ENCODE measurements around the gene EHD4.

EHD4 gene

GRCh38 chr15:41849861-41850260 is 122.5 kb downstream of the EHD4 start:
- Histone ChIP-seq H3K27me3 (ENCODE audit: control insufficient read depth in 3 of 3, insufficient read depth in 3 of 3, low read depth in 1 of 3, low read length in 3 of 3) (no peaks in the 10 kb centered on the region), H2BK120ac (ENCODE audit: low read depth, low read length) (no peak overlapping the region), H4K91ac (ENCODE audit: low read depth, low read length, poor library complexity) (no peak overlapping the region), H4K8ac (ENCODE audit: low read depth, low read length) (no peak overlapping the region), H3K14ac (ENCODE audit: low read length) (no peak overlapping the region), H3K79me1 (ENCODE audit: low read depth, low read length) (no peaks in the 10 kb centered on the region), H3K4me1 (ENCODE audit: control insufficient read depth in 2 of 2, insufficient read depth in 1 of 2, low read depth in 1 of 2, low read length in 2 of 2) (peaks cover under 1 to 3% of the 10 kb centered on the region in 2 donors), H2AK5ac (ENCODE audit: low read depth, low read length) (peak overlapping the region; percentile 13), H3K18ac (ENCODE audit: low read length) (no peak overlapping the region), H3K9ac (ENCODE audit: low read depth, low read length, poor library complexity) (no peak overlapping the region), H2AFZ (ENCODE audit: low read length) (no peak overlapping the region), H3K9me3 (replicated peaks in 1 of 2; ENCODE audit: control insufficient read depth in 2 of 2, insufficient read depth in 1 of 2, low read depth in 1 of 2, low read length in 2 of 2) (no peaks in the 10 kb centered on the region), H3K4me2 (ENCODE audit: insufficient read depth, low read length, poor library complexity, severe bottlenecking) (no peak overlapping the region), H2BK5ac (ENCODE audit: low read length) (no peak overlapping the region), H3K4me3 (ENCODE audit: low read length in 2 of 2) (no peak overlapping the region), H3K27ac (replicated peaks; ENCODE audit: low read length) (no peak overlapping the region), H3K4ac (ENCODE audit: low read length) (no peak overlapping the region), H2BK12ac (ENCODE audit: low read length) (no peak overlapping the region), H3K23ac (ENCODE audit: low read depth, low read length, poor library complexity) (no peak overlapping the region), H3K36me3 (replicated peaks in 1 of 2; ENCODE audit: control insufficient read depth in 2 of 2, insufficient read depth in 2 of 2, low read length in 2 of 2) (peaks cover 21 to 39% of the 10 kb centered on the region in 2 donors), H2BK15ac (ENCODE audit: low read length) (no peak overlapping the region)
- no peak for DNase-seq (ENCODE audit: low spot score)
- WGBS, 2 donors (ENCODE audit: extremely low coverage in 2 of 2, insufficient read length in 2 of 2, insufficient replicate concordance in 1 of 2), result no CpG with 5 or more reads among the region's 8 CpGs

GRCh38 chr15:41849204-41849603 is 123.2 kb downstream of the EHD4 start:
- peak overlapping the region; percentile 39 for H2BK15ac ChIP-seq (ENCODE audit: low read length)
- H3K9me3 ChIP-seq (replicated peaks in 1 of 2; ENCODE audit: control insufficient read depth in 2 of 2, insufficient read depth in 1 of 2, low read depth in 1 of 2, low read length in 2 of 2), result no peaks in the 10 kb centered on the region
- peaks cover 23 to 46% of the 10 kb centered on the region in 2 donors for H3K36me3 ChIP-seq (replicated peaks in 1 of 2; ENCODE audit: control insufficient read depth in 2 of 2, insufficient read depth in 2 of 2, low read length in 2 of 2)
- H4K8ac ChIP-seq (ENCODE audit: low read depth, low read length), result no peak overlapping the region
- no peak overlapping the region for H3K4me3 ChIP-seq (ENCODE audit: low read length in 2 of 2)
- no peak overlapping the region for H3K4me2 ChIP-seq (ENCODE audit: insufficient read depth, low read length, poor library complexity, severe bottlenecking)
- H3K27me3 ChIP-seq (ENCODE audit: control insufficient read depth in 3 of 3, insufficient read depth in 3 of 3, low read depth in 1 of 3, low read length in 3 of 3), result no peaks in the 10 kb centered on the region
- no peak overlapping the region for H3K9ac ChIP-seq (ENCODE audit: low read depth, low read length, poor library complexity)
- no peak overlapping the region for H3K14ac ChIP-seq (ENCODE audit: low read length)
- peak overlapping the region; percentile 2 for H3K23ac ChIP-seq (ENCODE audit: low read depth, low read length, poor library complexity)
- no peak overlapping the region for H3K4ac ChIP-seq (ENCODE audit: low read length)
- no peak overlapping the region for H4K91ac ChIP-seq (ENCODE audit: low read depth, low read length, poor library complexity)
- H3K18ac ChIP-seq (ENCODE audit: low read length), result no peak overlapping the region
- no peak overlapping the region for H3K27ac ChIP-seq (replicated peaks; ENCODE audit: low read length)
- WGBS, 2 donors (ENCODE audit: extremely low coverage in 2 of 2, insufficient read length in 2 of 2, insufficient replicate concordance in 1 of 2), result no CpG with 5 or more reads among the region's 6 CpGs
- H3K4me1 ChIP-seq (ENCODE audit: control insufficient read depth in 2 of 2, insufficient read depth in 1 of 2, low read depth in 1 of 2, low read length in 2 of 2), result peaks cover 0 to 3% of the 10 kb centered on the region in 2 donors
- no peak overlapping the region for H2BK5ac ChIP-seq (ENCODE audit: low read length)
- no peak overlapping the region for H2BK120ac ChIP-seq (ENCODE audit: low read depth, low read length)
- peak overlapping the region; percentile 13 for H2AK5ac ChIP-seq (ENCODE audit: low read depth, low read length)
- no peaks in the 10 kb centered on the region for H3K79me1 ChIP-seq (ENCODE audit: low read depth, low read length)
- no peak for DNase-seq (ENCODE audit: low spot score)
- no peak overlapping the region for H2BK12ac ChIP-seq (ENCODE audit: low read length)
- no peak overlapping the region for H2AFZ ChIP-seq (ENCODE audit: low read length)

- no peak overlapping the region for H3K4me3 ChIP-seq (ENCODE audit: low read length in 2 of 2)
- WGBS, 2 donors (ENCODE audit: extremely low coverage in 2 of 2, insufficient read length in 2 of 2, insufficient replicate concordance in 1 of 2), result no CpG with 5 or more reads among the region's 10 CpGs
- H3K14ac ChIP-seq (ENCODE audit: low read length), result no peak overlapping the region
Observed at GRCh38 chr15:41848631-41849030, 123.7 kb downstream of the EHD4 start.

GRCh38 chr15:41847981-41848380 is 124.4 kb downstream of the EHD4 start:
- Histone ChIP-seq H3K23ac (ENCODE audit: low read depth, low read length, poor library complexity) (peak overlapping the region; percentile 27), H3K27me3 (ENCODE audit: control insufficient read depth in 3 of 3, insufficient read depth in 3 of 3, low read depth in 1 of 3, low read length in 3 of 3) (no peaks in the 10 kb centered on the region), H3K9me3 (replicated peaks in 1 of 2; ENCODE audit: control insufficient read depth in 2 of 2, insufficient read depth in 1 of 2, low read depth in 1 of 2, low read length in 2 of 2) (no peaks in the 10 kb centered on the region), H3K18ac (ENCODE audit: low read length) (no peak overlapping the region), H2AFZ (ENCODE audit: low read length) (no peak overlapping the region), H3K14ac (ENCODE audit: low read length) (no peak overlapping the region), H2BK120ac (ENCODE audit: low read depth, low read length) (no peak overlapping the region), H4K91ac (ENCODE audit: low read depth, low read length, poor library complexity) (no peak overlapping the region), H3K4me3 (ENCODE audit: low read length in 2 of 2) (no peak overlapping the region), H3K27ac (replicated peaks; ENCODE audit: low read length) (no peak overlapping the region), H3K9ac (ENCODE audit: low read depth, low read length, poor library complexity) (peak overlapping the region; percentile 12), H2AK5ac (ENCODE audit: low read depth, low read length) (no peak overlapping the region), H3K79me1 (ENCODE audit: low read depth, low read length) (no peaks in the 10 kb centered on the region), H3K4me2 (ENCODE audit: insufficient read depth, low read length, poor library complexity, severe bottlenecking) (no peak overlapping the region), H2BK5ac (ENCODE audit: low read length) (no peak overlapping the region), H3K4me1 (ENCODE audit: control insufficient read depth in 2 of 2, insufficient read depth in 1 of 2, low read depth in 1 of 2, low read length in 2 of 2) (peaks cover 0 to 3% of the 10 kb centered on the region in 2 donors), H2BK15ac (ENCODE audit: low read length) (no peak overlapping the region), H3K4ac (ENCODE audit: low read length) (no peak overlapping the region), H4K8ac (ENCODE audit: low read depth, low read length) (no peak overlapping the region), H3K36me3 (replicated peaks in 1 of 2; ENCODE audit: control insufficient read depth in 2 of 2, insufficient read depth in 2 of 2, low read length in 2 of 2) (peaks cover 23 to 48% of the 10 kb centered on the region in 2 donors), H2BK12ac (ENCODE audit: low read length) (no peak overlapping the region)
- DNase-seq (ENCODE audit: low spot score), result no peak
- WGBS, 2 donors (ENCODE audit: extremely low coverage in 2 of 2, insufficient read length in 2 of 2, insufficient replicate concordance in 1 of 2), result no CpG with 5 or more reads among the region's 9 CpGs

More at GRCh38 chr15:41848631-41849030, 123.7 kb downstream of the EHD4 start:
- Histone ChIP-seq H2BK12ac (ENCODE audit: low read length) (no peak overlapping the region), H3K4me1 (ENCODE audit: control insufficient read depth in 2 of 2, insufficient read depth in 1 of 2, low read depth in 1 of 2, low read length in 2 of 2) (peaks cover 0 to 3% of the 10 kb centered on the region in 2 donors), H3K79me1 (ENCODE audit: low read depth, low read length) (no peaks in the 10 kb centered on the region), H3K4me2 (ENCODE audit: insufficient read depth, low read length, poor library complexity, severe bottlenecking) (no peak overlapping the region), H3K18ac (ENCODE audit: low read length) (no peak overlapping the region), H3K27me3 (ENCODE audit: control insufficient read depth in 3 of 3, insufficient read depth in 3 of 3, low read depth in 1 of 3, low read length in 3 of 3) (no peaks in the 10 kb centered on the region), H4K91ac (ENCODE audit: low read depth, low read length, poor library complexity) (no peak overlapping the region), H2BK120ac (ENCODE audit: low read depth, low read length) (no peak overlapping the region), H3K23ac (ENCODE audit: low read depth, low read length, poor library complexity) (no peak overlapping the region), H2BK15ac (ENCODE audit: low read length) (no peak overlapping the region), H2AFZ (ENCODE audit: low read length) (no peak overlapping the region), H2AK5ac (ENCODE audit: low read depth, low read length) (no peak overlapping the region), H3K36me3 (replicated peaks in 1 of 2; ENCODE audit: control insufficient read depth in 2 of 2, insufficient read depth in 2 of 2, low read length in 2 of 2) (peaks cover 23 to 48% of the 10 kb centered on the region in 2 donors), H2BK5ac (ENCODE audit: low read length) (no peak overlapping the region), H3K4ac (ENCODE audit: low read length) (no peak overlapping the region), H3K27ac (replicated peaks; ENCODE audit: low read length) (no peak overlapping the region), H3K9ac (ENCODE audit: low read depth, low read length, poor library complexity) (no peak overlapping the region), H3K9me3 (replicated peaks in 1 of 2; ENCODE audit: control insufficient read depth in 2 of 2, insufficient read depth in 1 of 2, low read depth in 1 of 2, low read length in 2 of 2) (no peaks in the 10 kb centered on the region), H4K8ac (ENCODE audit: low read depth, low read length) (no peak overlapping the region)
- DNase-seq (ENCODE audit: low spot score), result no peak

Measured in neuronal stem cell (in vitro differentiated cells).